Skeletal muscle satellite cell (primary cell): ENCODE measurements around the gene AHRR.

Experiments used
- H3K27me3 ChIP-seq: 2 replicates; pipeline ENCODE4 v1.7.0; 2013; ENCODE audit warnings: low read length; ENCODE audit not compliant: control insufficient read depth, insufficient read depth
- H3K36me3 ChIP-seq: 2 replicates; pipeline ENCODE4 v1.7.0; 2013; ENCODE audit warnings: mild to moderate bottlenecking, control low read depth, low read length; ENCODE audit not compliant: insufficient read depth
- H3K4me1 ChIP-seq: 2 replicates; pipeline ENCODE4 v1.7.0; 2013; ENCODE audit warnings: low read length; ENCODE audit not compliant: control insufficient read depth, insufficient read depth
- H3K4me2 ChIP-seq: 2 replicates; pipeline ENCODE4 v1.7.0; 2013; ENCODE audit warnings: mild to moderate bottlenecking, low read length
- H3K4me3 ChIP-seq: 2 replicates; pipeline ENCODE4 v1.7.0; 2013; ENCODE audit warnings: low read length
- H3K9ac ChIP-seq: 2 replicates; pipeline ENCODE4 v1.7.0; 2013; ENCODE audit warnings: mild to moderate bottlenecking, low read depth, low read length, moderate library complexity
- H3K9me3 ChIP-seq: replicated peaks from 2 replicates; pipeline ENCODE4 v1.7.0; 2013; ENCODE audit warnings: mild to moderate bottlenecking, control low read depth, low read length

AHRR gene

DNA sequence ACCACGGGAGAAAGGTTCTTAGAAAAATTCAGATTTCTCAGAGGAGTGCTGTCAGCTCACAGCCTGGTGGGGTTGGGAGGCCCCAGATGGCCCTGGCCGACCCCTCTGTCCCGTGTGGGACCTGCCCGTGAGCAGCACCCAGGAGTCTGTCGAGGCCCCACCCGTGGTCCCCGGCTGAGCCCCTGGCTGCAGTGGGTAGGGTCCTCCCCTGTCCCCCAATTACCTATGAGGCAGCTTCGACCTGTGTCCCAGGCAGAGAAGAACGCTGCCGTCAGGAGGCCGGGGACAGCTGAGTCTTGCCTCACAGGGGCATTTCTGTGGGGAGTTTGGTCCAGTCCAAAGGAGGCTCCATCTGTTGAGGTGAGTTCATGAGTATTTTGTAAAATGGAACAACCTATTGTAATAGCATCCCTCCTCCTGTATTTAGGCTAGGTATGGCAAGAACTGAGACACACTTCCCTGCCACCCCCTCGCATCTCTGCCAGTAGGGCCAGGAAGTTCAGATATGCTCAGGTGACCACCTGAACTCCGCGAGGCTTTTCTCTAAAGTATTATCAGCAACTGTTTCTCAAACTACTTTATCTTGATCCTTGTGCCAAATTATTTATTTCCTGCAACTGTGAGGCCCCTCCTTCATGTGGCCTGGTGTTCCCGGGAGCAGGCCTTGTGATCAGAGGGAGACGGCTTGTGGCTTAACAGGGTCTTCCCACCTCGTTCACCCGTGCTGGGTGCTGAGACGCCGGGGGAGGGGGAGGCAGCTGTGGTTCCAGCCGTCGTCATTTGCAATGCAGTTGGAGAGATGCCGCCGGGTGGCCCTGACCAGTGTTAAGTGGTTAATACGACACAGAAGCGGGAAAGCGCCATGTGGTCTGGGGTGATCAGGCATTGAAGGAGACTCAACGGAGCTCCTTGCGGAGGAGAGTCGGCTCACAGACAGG lies 1.7 kb downstream of the AHRR start:
- peaks cover 4% of the 10 kb centered on the region for H3K27me3 ChIP-seq
- H3K9ac ChIP-seq: peak overlapping the region; percentile 96
- H3K4me2 ChIP-seq: peak overlapping the region; percentile 96
- H3K36me3 ChIP-seq: peaks cover 12% of the 10 kb centered on the region
- H3K4me1 ChIP-seq: peaks cover 38% of the 10 kb centered on the region
- H3K4me3 ChIP-seq: peak overlapping the region; percentile 88
- no peaks in the 10 kb centered on the region for H3K9me3 ChIP-seq

DNA sequence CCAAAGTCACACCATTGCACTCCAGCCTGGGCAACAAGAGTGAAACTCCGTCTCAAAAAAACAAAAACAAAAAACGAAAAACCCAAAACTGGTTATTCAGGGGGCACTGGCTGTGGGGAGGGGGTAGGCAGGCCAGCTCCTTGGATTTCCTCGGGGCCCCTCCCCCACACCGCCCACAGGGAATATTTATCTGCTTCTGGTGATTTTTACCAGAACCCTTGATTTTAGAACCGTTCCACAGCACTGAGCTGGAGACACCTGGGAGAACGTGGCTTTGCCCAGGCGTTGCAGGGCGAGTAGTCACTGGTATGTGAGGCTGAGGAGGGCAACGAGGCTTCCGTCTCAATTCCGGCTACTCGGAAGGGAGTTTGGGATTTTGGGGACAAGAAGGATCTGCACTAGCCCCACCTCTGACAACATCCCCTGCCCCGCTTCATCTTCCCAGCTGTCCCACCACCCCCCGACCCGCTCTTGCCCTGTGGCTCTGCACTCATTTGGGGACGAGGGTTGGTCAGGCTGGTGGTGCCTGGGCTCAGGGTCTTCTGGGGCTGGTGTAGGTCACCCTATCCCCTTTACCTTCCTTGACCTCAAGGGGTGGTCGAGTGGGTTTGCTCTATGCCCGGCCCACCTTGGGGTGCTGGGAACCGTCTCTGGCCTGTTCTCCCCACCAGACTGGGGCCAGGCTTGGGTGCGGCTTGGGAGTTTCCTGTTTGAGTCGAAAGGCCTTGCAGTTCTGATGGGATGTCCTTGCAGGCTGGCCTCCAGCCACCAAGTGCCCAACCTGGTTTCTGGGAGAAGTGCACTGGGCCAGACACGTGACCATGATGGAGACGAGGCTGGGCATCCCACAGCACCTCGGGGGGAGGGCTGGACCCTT lies 3.5 kb downstream of the AHRR start:
- H3K4me1 ChIP-seq: peaks cover 36% of the 10 kb centered on the region

DNA sequence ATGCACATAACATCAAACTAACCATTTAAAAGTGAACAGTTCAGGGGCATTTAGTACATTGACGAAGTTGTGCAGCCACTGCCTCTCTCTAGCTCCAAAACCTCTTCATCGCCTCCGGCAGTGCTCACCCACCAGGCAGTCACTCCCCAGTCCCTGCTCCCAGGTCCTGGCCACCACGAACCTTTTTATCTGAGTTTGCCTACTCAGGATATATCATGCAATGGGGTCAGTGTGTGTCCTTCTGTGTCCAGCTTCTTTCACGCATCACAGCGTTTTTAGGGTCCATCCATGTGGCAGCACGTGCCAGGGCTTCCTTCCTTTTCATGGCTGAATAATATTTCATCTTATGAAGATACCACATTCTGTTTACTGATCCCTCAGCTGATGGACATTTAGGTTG lies 4.6 kb downstream of the AHRR start:
- H3K9me3 ChIP-seq: no peaks in the 10 kb centered on the region
- H3K4me3 ChIP-seq: no peak overlapping the region
- H3K27me3 ChIP-seq: no peaks in the 10 kb centered on the region
- H3K9ac ChIP-seq: no peak overlapping the region
- H3K36me3 ChIP-seq: peaks cover 12% of the 10 kb centered on the region
- no peak overlapping the region for H3K4me2 ChIP-seq
- H3K4me1 ChIP-seq: peaks cover 27% of the 10 kb centered on the region

More for the DNA sequence above, 3.5 kb downstream of the AHRR start:
- no peak overlapping the region for H3K4me2 ChIP-seq
- H3K9me3 ChIP-seq: no peaks in the 10 kb centered on the region
- peaks cover 4% of the 10 kb centered on the region for H3K27me3 ChIP-seq
- H3K9ac ChIP-seq: no peak overlapping the region
- H3K4me3 ChIP-seq: no peak overlapping the region
- H3K36me3 ChIP-seq: peaks cover 12% of the 10 kb centered on the region

DNA sequence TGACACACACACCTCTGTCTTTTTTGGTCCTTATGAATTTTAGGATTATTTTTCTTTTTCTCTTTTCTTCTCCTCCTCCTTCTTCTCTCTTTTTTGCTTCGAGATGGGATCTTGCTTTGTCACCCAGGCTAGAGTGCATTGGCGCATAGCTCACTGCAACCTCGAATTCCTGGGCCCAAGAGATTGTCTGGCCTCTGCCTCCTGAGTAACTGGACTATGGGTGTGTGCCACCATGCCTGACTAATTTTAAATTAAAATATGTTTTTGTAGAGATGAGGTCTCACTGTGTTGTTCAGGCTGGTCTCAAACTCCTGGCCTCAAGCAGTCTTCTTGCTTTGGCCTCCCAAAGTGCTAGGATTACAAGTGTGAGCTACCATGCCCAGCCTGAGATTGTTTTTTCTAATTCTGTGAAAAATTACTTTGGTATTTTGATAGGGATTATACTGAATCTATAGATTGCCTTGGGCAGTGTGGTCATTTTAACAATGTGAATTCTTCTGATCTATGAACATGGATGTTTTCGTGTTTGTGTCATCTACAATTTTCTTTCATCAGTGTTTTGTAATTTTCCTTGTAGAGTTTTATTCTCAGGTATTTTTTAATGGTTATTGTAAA lies 7.7 kb downstream of the AHRR start:
- H3K4me2 ChIP-seq: no peak overlapping the region
- H3K36me3 ChIP-seq: peaks cover 5% of the 10 kb centered on the region
- H3K4me1 ChIP-seq: peaks cover 8% of the 10 kb centered on the region
- peak overlapping the region; percentile 15 for H3K9ac ChIP-seq
- no peaks in the 10 kb centered on the region for H3K27me3 ChIP-seq
- H3K9me3 ChIP-seq: no peaks in the 10 kb centered on the region
- no peak overlapping the region for H3K4me3 ChIP-seq

DNA sequence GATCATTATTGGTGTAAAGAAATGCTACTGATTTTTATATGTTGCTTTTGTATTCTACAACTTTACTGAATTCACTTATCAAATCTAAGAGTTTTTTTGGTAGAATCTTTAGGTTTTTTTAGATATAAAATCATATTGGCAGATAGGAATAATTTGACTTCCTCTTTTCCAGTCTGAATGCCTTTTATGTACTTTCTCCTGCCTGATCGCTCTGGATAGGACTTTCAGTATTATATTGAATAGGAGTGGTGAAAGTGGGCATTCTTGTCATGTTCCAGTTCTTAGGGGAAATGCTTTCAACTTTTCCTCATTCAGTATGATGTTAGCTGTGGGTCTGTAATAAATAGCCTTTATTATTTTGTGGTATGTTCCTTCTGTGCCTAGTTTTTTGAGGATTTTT lies 8.3 kb downstream of the AHRR start:
- H3K4me2 ChIP-seq: no peak overlapping the region
- no peaks in the 10 kb centered on the region for H3K27me3 ChIP-seq
- H3K9me3 ChIP-seq: no peaks in the 10 kb centered on the region
- H3K4me3 ChIP-seq: no peak overlapping the region
- no peak overlapping the region for H3K9ac ChIP-seq
- peaks cover 5% of the 10 kb centered on the region for H3K36me3 ChIP-seq
- peaks cover 8% of the 10 kb centered on the region for H3K4me1 ChIP-seq

DNA sequence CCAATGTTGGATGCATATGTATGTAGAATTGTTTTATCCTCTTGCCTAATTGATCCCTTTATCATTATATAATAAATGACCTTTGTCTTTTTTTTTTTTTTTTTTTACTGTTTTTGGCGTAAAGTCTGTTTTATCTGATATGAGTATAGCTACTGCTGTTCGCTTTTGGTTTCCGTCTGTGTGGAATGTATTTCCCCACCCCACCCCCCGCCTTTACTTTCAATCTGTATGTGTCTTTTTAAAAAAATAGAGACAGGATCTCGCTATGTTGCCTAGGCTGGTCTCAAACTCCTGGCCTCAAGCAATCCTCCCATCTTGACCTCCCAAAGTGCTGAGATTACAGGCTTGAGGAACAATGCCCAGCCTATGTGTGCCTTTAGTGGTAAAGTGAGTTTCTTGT lies 11.3 kb downstream of the AHRR start:
- H3K4me1 ChIP-seq: peaks cover 13% of the 10 kb centered on the region
- H3K27me3 ChIP-seq: no peaks in the 10 kb centered on the region
- H3K36me3 ChIP-seq: no peaks in the 10 kb centered on the region
- no peak overlapping the region for H3K9ac ChIP-seq
- no peak overlapping the region for H3K4me3 ChIP-seq
- no peak overlapping the region for H3K4me2 ChIP-seq
- no peaks in the 10 kb centered on the region for H3K9me3 ChIP-seq

DNA sequence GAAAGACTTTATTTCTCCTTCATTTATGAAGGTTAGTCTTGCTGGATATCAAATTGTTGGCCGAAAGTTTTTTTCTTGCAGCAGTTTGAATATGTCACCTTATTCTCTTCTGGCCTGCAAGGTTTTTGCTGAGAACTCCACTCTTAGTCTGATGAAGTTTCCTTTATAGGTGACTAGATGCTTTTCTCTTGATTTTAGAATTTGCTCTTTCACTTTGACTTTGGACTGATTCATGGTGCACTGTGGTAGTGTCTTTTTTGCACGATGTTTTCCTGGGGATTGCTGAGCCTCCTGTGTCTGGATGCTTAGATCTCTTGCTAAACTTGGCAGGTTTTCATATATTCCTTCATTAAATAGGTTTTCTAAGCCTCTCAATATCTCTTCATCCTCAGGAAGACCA lies 12.4 kb downstream of the AHRR start:
- Histone ChIP-seq H3K4me3 (no peak overlapping the region), H3K4me1 (peaks cover 9% of the 10 kb centered on the region), H3K9ac (no peak overlapping the region)

DNA sequence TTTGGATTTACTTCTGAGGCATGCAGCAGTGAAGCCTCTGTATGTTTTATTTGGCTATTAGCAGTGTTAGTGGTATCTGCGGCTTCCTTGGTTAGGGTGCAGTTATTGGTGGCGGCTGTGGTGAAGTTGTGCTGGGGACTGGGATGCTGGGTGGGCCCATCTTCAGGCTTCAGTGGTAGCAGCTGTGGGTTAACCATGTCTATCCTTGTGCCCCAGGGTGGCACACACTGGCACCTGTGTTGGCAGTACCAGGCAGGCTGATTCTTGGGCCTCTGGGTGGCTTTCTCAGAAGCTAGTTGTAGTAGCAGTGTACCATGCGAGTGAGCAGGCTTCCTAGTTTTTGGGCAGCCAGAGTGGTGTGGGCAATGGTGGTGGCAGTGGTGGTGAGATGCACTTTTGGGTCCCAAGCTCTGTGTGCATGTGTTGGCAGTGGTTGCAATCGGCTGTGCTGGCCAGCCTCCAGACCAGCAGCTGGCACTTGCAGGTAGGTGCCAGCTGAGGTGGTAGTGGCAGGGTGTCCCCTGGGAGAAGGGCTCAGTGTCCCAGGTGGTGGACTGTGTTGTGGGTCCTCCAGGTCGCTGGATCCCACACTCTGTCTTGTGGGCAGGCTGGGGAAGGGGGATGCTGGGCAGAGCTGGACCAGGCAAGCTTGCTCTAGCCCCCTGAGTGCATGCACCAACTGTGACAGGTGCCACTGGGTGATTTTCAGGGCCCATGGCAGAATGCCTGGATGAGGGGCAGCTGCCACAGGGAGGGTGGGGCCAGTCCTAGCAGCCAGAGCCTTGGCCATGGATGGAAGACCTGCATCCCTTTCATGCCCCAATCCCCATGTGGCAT lies 13.6 kb downstream of the AHRR start:
- Histone ChIP-seq H3K27me3 (no peaks in the 10 kb centered on the region), H3K9ac (no peak overlapping the region), H3K36me3 (no peaks in the 10 kb centered on the region), H3K4me2 (no peak overlapping the region), H3K4me3 (no peak overlapping the region), H3K9me3 (no peaks in the 10 kb centered on the region), H3K4me1 (peaks cover 5% of the 10 kb centered on the region)

More for the DNA sequence above, 12.4 kb downstream of the AHRR start:
- no peaks in the 10 kb centered on the region for H3K36me3 ChIP-seq
- H3K27me3 ChIP-seq: no peaks in the 10 kb centered on the region
- H3K9me3 ChIP-seq: no peaks in the 10 kb centered on the region
- no peak overlapping the region for H3K4me2 ChIP-seq

DNA sequence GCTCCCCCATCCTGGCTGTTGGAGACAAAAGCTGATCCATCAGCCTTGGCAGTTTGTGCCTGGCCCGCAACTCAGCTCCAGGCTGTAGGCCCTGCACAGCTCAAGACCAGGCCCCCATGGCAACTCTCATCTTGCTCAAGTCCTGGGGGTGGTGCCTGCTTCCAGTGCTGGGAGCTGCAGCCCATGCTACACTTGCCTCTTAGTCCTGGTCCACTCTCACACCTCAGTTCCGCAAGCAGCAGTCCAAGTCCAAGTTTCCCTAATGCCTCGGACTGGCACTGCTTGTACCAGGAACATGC lies 14.2 kb downstream of the AHRR start:
- Histone ChIP-seq H3K4me2 (no peak overlapping the region), H3K9me3 (no peaks in the 10 kb centered on the region), H3K36me3 (no peaks in the 10 kb centered on the region), H3K27me3 (no peaks in the 10 kb centered on the region), H3K4me1 (peaks cover 5% of the 10 kb centered on the region), H3K4me3 (no peak overlapping the region), H3K9ac (no peak overlapping the region)

DNA sequence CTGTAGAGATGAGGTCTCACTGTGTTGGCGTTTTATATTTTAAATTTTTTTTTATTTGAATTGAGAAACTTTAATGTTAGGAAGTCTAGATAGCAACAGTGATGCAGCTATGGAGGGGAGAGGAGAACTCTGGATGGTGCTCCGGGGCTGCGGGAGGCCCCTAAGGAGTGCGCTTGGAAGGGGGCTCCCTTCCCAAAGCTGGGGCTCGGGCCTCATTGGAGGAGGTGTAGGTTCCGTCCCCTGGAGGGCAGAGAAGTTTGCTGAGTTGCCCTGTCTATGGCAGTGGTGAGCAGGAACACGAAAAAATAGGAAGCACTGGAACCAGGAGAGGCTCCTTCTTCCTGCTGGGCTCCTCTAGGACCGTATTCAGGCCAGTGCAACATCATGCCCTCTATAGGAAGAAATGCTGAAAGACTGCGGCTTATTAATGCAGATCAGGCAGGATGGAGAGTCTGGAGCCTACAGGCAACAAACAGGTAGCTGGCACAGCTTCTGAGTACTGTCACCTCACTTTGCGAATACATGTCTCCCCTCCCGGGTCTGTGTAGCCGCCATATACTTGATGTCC lies 16.1 kb downstream of the AHRR start:
- Histone ChIP-seq H3K36me3 (no peaks in the 10 kb centered on the region), H3K27me3 (no peaks in the 10 kb centered on the region), H3K4me2 (no peak overlapping the region), H3K4me1 (peaks cover 7% of the 10 kb centered on the region), H3K4me3 (no peak overlapping the region), H3K9ac (no peak overlapping the region), H3K9me3 (no peaks in the 10 kb centered on the region)
